Gastrocnemius medialis (tissue), 4 donors: ENCODE measurements around the gene PRRT2.

Experiments used
- CTCF ChIP-seq, 5 experiments: fragments of 450-650 bp in 3 of 5; fragments of 200-600 bp in 2 of 5; sonication (generic) in 2 of 5; IDR thresholded peaks in 4 of 5; conservative IDR thresholded peaks in 1 of 5; 1 replicate in 4 of 5; 2 replicates in 1 of 5; pipeline ENCODE4 v1.5.1; 2016 to 2019; ENCODE audit warnings: antibody characterized with exemption in 5 of 5, mild to moderate bottlenecking in 3 of 5, moderate library complexity in 3 of 5
- POLR2A ChIP-seq, 2 donors: fragments of 450-650 bp; IDR thresholded peaks; one replicate each; pipeline ENCODE4 v1.6.1; 2017; ENCODE audit warnings: antibody characterized with exemption in 2 of 2, mild to moderate bottlenecking in 2 of 2, moderate library complexity in 2 of 2

- TF ChIP-seq CTCF (IDR thresholded peaks at IDR 0.05 in 4 of 5, conservative IDR thresholded peaks at IDR 0.05 in 1 of 5) (no peak), POLR2A (IDR thresholded peaks at IDR 0.05) (no peak)
Measured at GRCh38 chr16:29818082-29818481, 6.1 kb downstream of the PRRT2 start.
